Measurements from ENCODE around the gene TNXB. TPM values are rescaled to one million over a fixed set of nuclear protein-coding genes. Genes with fewer than 3 reads are reported as not detected.

Gene TNXB
- total RNA-seq, 1 experiment from 2014 or later = 2.7 TPM

DNA sequence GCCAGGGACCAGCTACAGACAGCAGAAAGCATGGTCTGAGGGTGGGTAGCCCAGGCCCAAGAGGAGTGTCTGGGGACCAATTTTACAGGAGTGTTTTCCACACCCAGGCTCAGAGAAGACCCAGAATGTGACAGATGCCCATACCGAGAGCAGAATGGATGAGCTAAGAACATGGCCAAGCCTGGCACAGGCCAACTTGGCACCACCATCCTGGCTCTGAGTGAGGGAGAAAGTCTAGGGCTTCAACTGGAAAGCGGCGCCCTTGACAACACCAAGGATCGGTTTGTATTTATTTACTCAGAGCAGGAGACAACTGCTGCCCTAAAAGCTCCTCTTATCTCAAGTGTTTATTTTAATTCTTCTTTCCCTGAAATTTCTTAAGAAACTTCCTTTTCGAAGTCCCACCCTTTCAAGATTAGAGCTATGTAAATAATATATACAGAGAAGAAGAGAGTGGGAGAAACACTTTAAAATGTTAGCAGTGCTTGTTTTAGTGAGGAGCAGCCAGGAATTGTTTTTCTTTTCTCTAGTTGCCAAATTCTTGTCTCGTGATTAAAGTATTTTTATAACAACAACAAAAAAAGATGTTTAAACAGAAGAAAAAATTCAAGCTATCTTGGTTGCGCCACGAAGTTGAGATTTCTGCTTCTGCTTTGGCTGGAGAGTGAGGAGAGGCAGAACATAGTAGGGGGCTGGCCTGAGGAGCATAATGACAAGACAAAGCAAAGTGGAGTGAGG lies 16.2 kb downstream of the TNXB start:
- no TSS peak for BruUV-seq (replicated peaks)
- H3K4me1 ChIP-seq = peaks cover 15% of the 10 kb centered on the region
- ChIA-PET CTCF (interaction anchor here (1.0 to 1.1 kb wide), 3 partner anchors 24 to 103 kb away, joined by 4 to 5 read pairs (median 4); no protein-coding TSS in a partner anchor), POLR2A (interaction anchor here (0.6 to 1.0 kb wide), 3 partner anchors 121 to 1220 kb away, joined by 3 to 4 read pairs (median 3); partner anchors contain the start of gene DXO)
- no peak overlapping the region for H3K4me3 Mint-ChIP-seq (ENCODE audit: unreplicated experiment)
- intact Hi-C loops (cut with micrococcal nuclease; ENCODE audit: unreplicated experiment) = no loop called here
- peak overlapping the region; percentile 5 for H3K27ac Mint-ChIP-seq (ENCODE audit: unreplicated experiment)
- peaks cover 6% of the 10 kb centered on the region for H3K36me3 Mint-ChIP-seq (ENCODE audit: insufficient read depth, unreplicated experiment)
- peaks cover 17% of the 10 kb centered on the region for H3K4me1 Mint-ChIP-seq (ENCODE audit: low read depth, unreplicated experiment)
- no peaks in the 10 kb centered on the region for H3K9me3 Mint-ChIP-seq (ENCODE audit: unreplicated experiment)
- no peaks in the 10 kb centered on the region; the same call in 1 of the 2 replicates for H3K27me3 ChIP-seq (replicated peaks; ENCODE audit: control insufficient read depth, insufficient read depth, low read length)
- H3K27me3 Mint-ChIP-seq (ENCODE audit: insufficient read depth, unreplicated experiment) = no peaks in the 10 kb centered on the region
- H3K9me3 ChIP-seq = no peaks in the 10 kb centered on the region
- H3K36me3 ChIP-seq (ENCODE audit: control insufficient read depth, insufficient read depth, low read length) = no peaks in the 10 kb centered on the region
- TF ChIP-seq, protein P1, sequence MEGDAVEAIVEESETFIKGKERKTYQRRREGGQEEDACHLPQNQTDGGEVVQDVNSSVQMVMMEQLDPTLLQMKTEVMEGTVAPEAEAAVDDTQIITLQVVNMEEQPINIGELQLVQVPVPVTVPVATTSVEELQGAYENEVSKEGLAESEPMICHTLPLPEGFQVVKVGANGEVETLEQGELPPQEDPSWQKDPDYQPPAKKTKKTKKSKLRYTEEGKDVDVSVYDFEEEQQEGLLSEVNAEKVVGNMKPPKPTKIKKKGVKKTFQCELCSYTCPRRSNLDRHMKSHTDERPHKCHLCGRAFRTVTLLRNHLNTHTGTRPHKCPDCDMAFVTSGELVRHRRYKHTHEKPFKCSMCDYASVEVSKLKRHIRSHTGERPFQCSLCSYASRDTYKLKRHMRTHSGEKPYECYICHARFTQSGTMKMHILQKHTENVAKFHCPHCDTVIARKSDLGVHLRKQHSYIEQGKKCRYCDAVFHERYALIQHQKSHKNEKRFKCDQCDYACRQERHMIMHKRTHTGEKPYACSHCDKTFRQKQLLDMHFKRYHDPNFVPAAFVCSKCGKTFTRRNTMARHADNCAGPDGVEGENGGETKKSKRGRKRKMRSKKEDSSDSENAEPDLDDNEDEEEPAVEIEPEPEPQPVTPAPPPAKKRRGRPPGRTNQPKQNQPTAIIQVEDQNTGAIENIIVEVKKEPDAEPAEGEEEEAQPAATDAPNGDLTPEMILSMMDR (IDR thresholded peaks at IDR 0.05; ENCODE audit: insufficient read depth in 1 of 2, low read depth in 1 of 2, low read length in 1 of 2, severe bottlenecking in 1 of 2, unreplicated experiment in 1 of 2) = no peak
- DNase-seq = peak in 1 of 2 experiments; percentile 44
- no peak overlapping the region for H3K4me3 ChIP-seq (ENCODE audit: low read depth, low read length)

DNA sequence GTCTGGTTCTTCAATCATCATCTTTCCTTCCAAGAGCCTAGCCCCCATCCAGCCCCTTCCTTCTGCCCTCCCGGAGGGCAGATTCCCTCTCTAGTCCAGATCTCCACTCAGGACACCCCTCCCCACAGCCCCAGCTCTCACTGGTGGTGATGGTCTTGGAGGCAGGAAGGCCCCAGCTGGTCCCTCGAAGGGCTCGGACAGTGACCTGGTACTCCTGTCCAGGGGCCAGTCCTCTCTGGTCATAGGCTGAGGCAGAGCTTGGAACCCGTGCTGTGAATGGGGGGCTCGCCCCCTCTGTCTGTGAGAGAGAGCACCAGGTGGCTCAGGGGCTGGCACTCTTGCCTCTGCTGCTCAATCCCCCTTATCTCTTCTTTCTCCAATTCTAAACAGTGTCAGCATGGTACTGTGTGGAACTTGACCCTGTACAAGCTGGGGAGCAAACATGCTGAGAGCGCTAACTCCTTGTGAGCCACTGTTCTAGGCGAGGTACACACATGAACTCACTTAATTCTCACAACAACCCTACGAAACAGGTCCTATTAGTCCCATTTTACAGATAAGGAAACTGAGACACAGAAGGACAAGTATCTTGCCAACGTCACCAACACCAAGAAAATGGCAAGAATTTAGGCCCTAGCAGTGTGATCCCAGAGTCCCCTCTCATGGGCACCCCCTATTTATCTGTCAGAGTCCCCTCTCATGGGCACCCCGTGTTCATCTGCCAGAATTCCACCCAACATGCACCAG lies 19.9 kb downstream of the TNXB start:
- peak overlapping the region; percentile 47 for H3K27ac Mint-ChIP-seq (ENCODE audit: unreplicated experiment)
- no peaks in the 10 kb centered on the region for H3K27me3 Mint-ChIP-seq (ENCODE audit: insufficient read depth, unreplicated experiment)
- intact Hi-C loops (cut with micrococcal nuclease; ENCODE audit: unreplicated experiment) = no loop called here
- Histone ChIP-seq H3K4me3 (ENCODE audit: low read depth, low read length) (no peak overlapping the region), H3K4me1 (peaks cover 27% of the 10 kb centered on the region), H3K36me3 (ENCODE audit: control insufficient read depth, insufficient read depth, low read length) (no peaks in the 10 kb centered on the region), H3K9me3 (no peaks in the 10 kb centered on the region), H3K27me3 (replicated peaks; ENCODE audit: control insufficient read depth, insufficient read depth, low read length) (no peaks in the 10 kb centered on the region; the same call in 1 of the 2 replicates)
- peaks cover 6% of the 10 kb centered on the region for H3K36me3 Mint-ChIP-seq (ENCODE audit: insufficient read depth, unreplicated experiment)
- no peaks in the 10 kb centered on the region for H3K9me3 Mint-ChIP-seq (ENCODE audit: unreplicated experiment)
- H3K4me3 Mint-ChIP-seq (ENCODE audit: unreplicated experiment) = no peak overlapping the region
- ChIA-PET CTCF (no interaction called here), POLR2A (no interaction called here)
- TF ChIP-seq, protein P1 (IDR thresholded peaks at IDR 0.05; ENCODE audit: insufficient read depth in 1 of 2, low read depth in 1 of 2, low read length in 1 of 2, severe bottlenecking in 1 of 2, unreplicated experiment in 1 of 2) = no peak
- H3K4me1 Mint-ChIP-seq (ENCODE audit: low read depth, unreplicated experiment) = peaks cover 35% of the 10 kb centered on the region
- BruUV-seq (replicated peaks) = no TSS peak
- DNase-seq = no peak

DNA sequence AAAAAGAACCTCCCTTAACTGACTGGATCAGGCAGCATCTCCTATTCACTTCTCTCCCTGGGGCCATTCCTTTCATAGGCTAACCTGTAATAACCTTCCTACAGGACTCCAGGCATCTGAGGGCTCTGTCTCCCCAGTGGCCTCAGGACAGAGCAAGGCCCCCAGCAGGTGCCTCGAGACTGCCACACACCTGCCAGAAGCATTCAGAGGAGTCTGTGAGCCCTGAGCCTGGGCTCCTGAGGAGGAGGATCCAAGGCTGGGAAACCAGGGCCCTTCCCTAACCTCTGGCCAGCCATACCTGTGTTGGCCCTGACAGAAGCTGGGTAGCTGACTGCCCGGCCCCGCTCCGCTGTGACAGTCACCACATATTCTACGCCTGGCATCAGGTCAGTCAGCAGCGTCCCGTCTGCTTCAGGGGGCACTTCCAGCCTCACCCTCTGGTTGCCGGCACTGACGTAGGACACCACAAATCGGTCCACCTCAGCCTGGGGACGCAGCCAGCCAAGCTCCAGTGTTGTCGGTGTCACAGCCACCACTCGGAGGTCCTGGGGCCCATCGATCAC lies 20.6 kb downstream of the TNXB start:
- Mint-ChIP-seq H3K4me3 (ENCODE audit: unreplicated experiment) (no peak overlapping the region), H3K4me1 (ENCODE audit: low read depth, unreplicated experiment) (peaks cover 35% of the 10 kb centered on the region), H3K36me3 (ENCODE audit: insufficient read depth, unreplicated experiment) (peaks cover 6% of the 10 kb centered on the region), H3K27me3 (ENCODE audit: insufficient read depth, unreplicated experiment) (no peaks in the 10 kb centered on the region), H3K27ac (ENCODE audit: unreplicated experiment) (peak overlapping the region; percentile 47), H3K9me3 (ENCODE audit: unreplicated experiment) (no peaks in the 10 kb centered on the region)
- Histone ChIP-seq H3K9me3 (no peaks in the 10 kb centered on the region), H3K4me1 (peaks cover 24% of the 10 kb centered on the region), H3K4me3 (ENCODE audit: low read depth, low read length) (no peak overlapping the region), H3K36me3 (ENCODE audit: control insufficient read depth, insufficient read depth, low read length) (no peaks in the 10 kb centered on the region), H3K27me3 (replicated peaks; ENCODE audit: control insufficient read depth, insufficient read depth, low read length) (no peaks in the 10 kb centered on the region; the same call in 1 of the 2 replicates)
- TF ChIP-seq, protein P1 (IDR thresholded peaks at IDR 0.05; ENCODE audit: insufficient read depth in 1 of 2, low read depth in 1 of 2, low read length in 1 of 2, severe bottlenecking in 1 of 2, unreplicated experiment in 1 of 2) = no peak
- DNase-seq = no peak
- intact Hi-C loops (cut with micrococcal nuclease; ENCODE audit: unreplicated experiment) = no loop called here
- BruUV-seq (replicated peaks) = no TSS peak
- POLR2A ChIA-PET = no interaction called here
- CTCF ChIA-PET = no interaction called here

All from Caco-2 (cell line).